ENCODE data around the gene APOBEC4. TPM values are rescaled to one million over a fixed set of nuclear protein-coding genes. Genes with fewer than 3 reads are reported as not detected.

The APOBEC4 gene
- total RNA-seq, 2 donors from 2014 or later = not detected

DNA sequence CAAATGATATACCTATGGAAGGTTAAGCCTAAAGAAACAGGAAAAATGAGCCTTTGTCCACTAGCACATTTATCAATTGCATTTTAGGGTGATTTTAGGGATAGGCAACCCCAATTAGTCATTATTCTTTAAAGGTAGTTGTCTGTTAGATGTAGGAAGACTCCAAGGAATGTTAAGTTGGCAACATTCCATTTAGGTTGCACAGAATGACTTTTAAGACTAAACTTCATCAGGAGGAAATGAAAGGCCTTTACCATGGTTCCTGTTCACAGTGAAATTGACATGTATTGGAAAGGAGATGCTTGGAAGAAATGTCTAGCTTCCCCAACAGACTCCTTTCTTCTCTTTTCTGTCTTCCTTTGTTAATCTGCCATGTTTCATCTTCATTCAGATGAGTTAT lies 1.6 kb upstream of the APOBEC4 start:
- ATAC-seq (ENCODE audit: insufficient number of reproducible peaks, low FRiP score, low read depth) (no peak), DNase-seq (ENCODE audit: low spot score) (no peak)
- Histone ChIP-seq H3K4me1 (ENCODE audit: control insufficient read depth in 1 of 2, low read depth in 2 of 2) (no peaks in the 10 kb centered on the region), H3K27ac (no peak overlapping the region), H3K27me3 (replicated peaks; ENCODE audit: insufficient read depth) (no peaks in the 10 kb centered on the region), H3K9me3 (no peaks in the 10 kb centered on the region), H3K4me3 (no peak overlapping the region), H3K36me3 (no peaks in the 10 kb centered on the region)
- TF ChIP-seq CTCF (IDR thresholded peaks at IDR 0.05) = no peak

- ATAC-seq (ENCODE audit: insufficient number of reproducible peaks, low FRiP score, low read depth) = no peak
- Histone ChIP-seq H3K9me3 (no peaks in the 10 kb centered on the region), H3K4me3 (no peak overlapping the region), H3K27me3 (replicated peaks; ENCODE audit: insufficient read depth) (no peaks in the 10 kb centered on the region), H3K27ac (no peak overlapping the region), H3K36me3 (no peaks in the 10 kb centered on the region), H3K4me1 (ENCODE audit: control insufficient read depth in 1 of 2, low read depth in 2 of 2) (no peaks in the 10 kb centered on the region)
- DNase-seq (ENCODE audit: low spot score) = no peak
- no peak for TF ChIP-seq CTCF (IDR thresholded peaks at IDR 0.05)
These were observed 848 bp upstream of the APOBEC4 start for GRCh38 chr1:183653876-183654451.

- ATAC-seq (ENCODE audit: insufficient number of reproducible peaks, low FRiP score, low read depth) (no peak), DNase-seq (ENCODE audit: low spot score) (no peak)
- no peaks in the 10 kb centered on the region for H3K27me3 ChIP-seq (replicated peaks; ENCODE audit: insufficient read depth)
- no peak overlapping the region for H3K4me3 ChIP-seq
- H3K27ac ChIP-seq = no peak overlapping the region
- H3K36me3 ChIP-seq = no peaks in the 10 kb centered on the region
- no peaks in the 10 kb centered on the region for H3K9me3 ChIP-seq
- no peaks in the 10 kb centered on the region for H3K4me1 ChIP-seq (ENCODE audit: control insufficient read depth in 1 of 2, low read depth in 2 of 2)
- no peak for TF ChIP-seq CTCF (IDR thresholded peaks at IDR 0.05)
These were observed 312 bp upstream of the APOBEC4 start for GRCh38 chr1:183653462-183653794.

- H3K27ac ChIP-seq = no peak overlapping the region
- DNase-seq (ENCODE audit: low spot score) = no peak
- TF ChIP-seq CTCF (IDR thresholded peaks at IDR 0.05) = no peak
- no peaks in the 10 kb centered on the region for H3K36me3 ChIP-seq
- no peak for ATAC-seq (ENCODE audit: insufficient number of reproducible peaks, low FRiP score, low read depth)
- no peaks in the 10 kb centered on the region for H3K27me3 ChIP-seq (replicated peaks; ENCODE audit: insufficient read depth)
- H3K4me1 ChIP-seq (ENCODE audit: control insufficient read depth in 1 of 2, low read depth in 2 of 2) = no peaks in the 10 kb centered on the region
- no peaks in the 10 kb centered on the region for H3K9me3 ChIP-seq
- no peak overlapping the region for H3K4me3 ChIP-seq
These were observed 1.0 kb downstream of the APOBEC4 start for GRCh38 chr1:183652107-183652506.

GRCh38 chr1:183651612-183652011 lies 1.5 kb downstream of the APOBEC4 start:
- no peak overlapping the region for H3K27ac ChIP-seq
- H3K9me3 ChIP-seq = no peaks in the 10 kb centered on the region
- H3K27me3 ChIP-seq (replicated peaks; ENCODE audit: insufficient read depth) = no peaks in the 10 kb centered on the region
- no peak for ATAC-seq (ENCODE audit: insufficient number of reproducible peaks, low FRiP score, low read depth)
- no peak for TF ChIP-seq CTCF (IDR thresholded peaks at IDR 0.05)
- no peaks in the 10 kb centered on the region for H3K4me1 ChIP-seq (ENCODE audit: control insufficient read depth in 1 of 2, low read depth in 2 of 2)
- H3K36me3 ChIP-seq = no peaks in the 10 kb centered on the region
- H3K4me3 ChIP-seq = no peak overlapping the region
- no peak for DNase-seq (ENCODE audit: low spot score)

Data from thoracic aorta (tissue), 2 donors.